H1 (cell line): ENCODE measurements around the gene COPS2. TPM values are rescaled to one million over a fixed set of nuclear protein-coding genes. Genes with fewer than 3 reads are reported as not detected.

Experiments
- CTCF ChIA-PET: fragments of 300-600 bp; sonication (Branson Sonifier 250); formaldehyde crosslinking; loops from one replicate; lab custom pipeline; 2021; ENCODE audit not compliant: partially characterized antibody; lab: Charles Lee
- POLR2A ChIA-PET: fragments of 300-600 bp; sonication (Branson Sonifier 250); formaldehyde crosslinking; loops from one replicate; lab custom pipeline; 2021; ENCODE audit warnings: inconsistent platforms; ENCODE audit not compliant: partially characterized antibody; lab: Charles Lee
- DNase-seq, 2 experiments: peaks; one replicate each; pipeline versions ENCODE4 v3.0.0 to v3.0.0-alpha.2; 2010 to 2022; ENCODE audit warnings: low spot score in 2 of 2, low read depth in 1 of 2, mixed read lengths in 1 of 2
- FAIRE-seq: peaks from 2 replicates; lab custom pipeline; 2011; peaks lifted over from hg19 to GRCh38; lab: Jason Lieb, UNC
- H2AFZ ChIP-seq: 2 replicates; pipeline ENCODE4 v1.8.1; 2012; ENCODE audit warnings: low read length, inconsistent platforms
- H2AK5ac ChIP-seq: 2 replicates; pipeline ENCODE4 v1.6.1; 2013; ENCODE audit warnings: low read depth, low read length
- H2BK120ac ChIP-seq: replicated peaks from 2 replicates; pipeline ENCODE3; 2013; ENCODE audit warnings: low read depth, low read length, inconsistent platforms
- H2BK12ac ChIP-seq: 2 replicates; pipeline ENCODE4 v1.6.1; 2013; ENCODE audit warnings: low read depth, low read length
- H2BK15ac ChIP-seq: 2 replicates; pipeline ENCODE4 v1.6.1; 2013; ENCODE audit warnings: low read length
- H2BK20ac ChIP-seq: 2 replicates; pipeline ENCODE4 v1.6.1; 2013; ENCODE audit warnings: low read length
- H2BK5ac ChIP-seq: 2 replicates; pipeline ENCODE4 v1.6.1; 2013; ENCODE audit warnings: low read depth, low read length
- H3K14ac ChIP-seq: 2 replicates; pipeline ENCODE4 v1.6.1; 2013; ENCODE audit warnings: inconsistent platforms; ENCODE audit not compliant: insufficient read length
- H3K18ac ChIP-seq: 2 replicates; pipeline ENCODE4 v1.6.1; 2013; ENCODE audit warnings: low read length; ENCODE audit errors: extremely low read depth
- H3K23ac ChIP-seq: 2 replicates; pipeline ENCODE4 v1.6.1; 2013; ENCODE audit warnings: inconsistent platforms; ENCODE audit not compliant: insufficient read length
- H3K23me2 ChIP-seq: 2 replicates; pipeline ENCODE4 v1.6.1; 2013; ENCODE audit warnings: low read depth, low read length
- H3K27ac ChIP-seq: 2 replicates; pipeline ENCODE4 v1.6.1; 2011; ENCODE audit warnings: low read depth, low read length, inconsistent platforms
- H3K27me3 ChIP-seq, 4 experiments: replicated peaks in 1 of 4; 1 replicate in 1 of 4; 2 replicates in 3 of 4; pipeline versions ENCODE4 v1.6.1 to v1.8.1; 2011 to 2013; ENCODE audit warnings: low read length in 3 of 4, mild to moderate bottlenecking in 3 of 4, inconsistent platforms in 2 of 4, mixed read lengths in 2 of 4, moderate library complexity in 1 of 4; ENCODE audit not compliant: control insufficient read depth in 3 of 4, insufficient read depth in 3 of 4; ENCODE audit errors: extremely low read depth in 1 of 4
- H3K36me3 ChIP-seq, 4 experiments: 2 replicates each; pipeline versions ENCODE4 v1.6.1 to v1.8.1; 2011 to 2013; ENCODE audit warnings: mild to moderate bottlenecking in 4 of 4, low read length in 3 of 4, moderate library complexity in 2 of 4, control low read depth in 1 of 4, inconsistent platforms in 1 of 4; ENCODE audit not compliant: insufficient read depth in 4 of 4, control insufficient read depth in 2 of 4
- H3K4ac ChIP-seq: replicated peaks from 2 replicates; pipeline ENCODE3; 2013; ENCODE audit warnings: low read length, low read depth, mixed read lengths, inconsistent platforms; ENCODE audit not compliant: insufficient read length
- H3K4me1 ChIP-seq, 4 experiments: replicated peaks in 1 of 4; 1 replicate in 1 of 4; 2 replicates in 3 of 4; pipeline versions ENCODE4 v1.6.1 to v1.8.1; 2011 to 2013; ENCODE audit warnings: low read length in 3 of 4, inconsistent platforms in 2 of 4, mixed read lengths in 1 of 4; ENCODE audit not compliant: insufficient read depth in 4 of 4, control insufficient read depth in 3 of 4
- H3K4me2 ChIP-seq, 2 experiments: 2 replicates each; pipeline versions ENCODE4 v1.6.1 to v1.8.1; 2011 to 2013; ENCODE audit warnings: low read depth in 2 of 2, low read length in 2 of 2, control low read depth in 1 of 2, inconsistent platforms in 1 of 2, mild to moderate bottlenecking in 1 of 2; ENCODE audit not compliant: insufficient read depth in 1 of 2
- H3K4me3 ChIP-seq, 4 experiments: fragments of 200-600, 300-600 bp in 1 of 4; sonication (generic), shearing (Covaris generic), sonication (Bioruptor Twin) in 1 of 4; 2 replicates each; pipeline versions ENCODE4 v1.5.1 to v1.8.1; 2011 to 2016; ENCODE audit warnings: low read length in 4 of 4, low read depth in 3 of 4, control low read depth in 2 of 4, inconsistent platforms in 2 of 4, mild to moderate bottlenecking in 2 of 4, mixed read lengths in 1 of 4, moderate library complexity in 1 of 4; ENCODE audit not compliant: insufficient read depth in 2 of 4; ENCODE audit errors: extremely low read depth in 1 of 4
- H3K56ac ChIP-seq: replicated peaks from 2 replicates; pipeline ENCODE3; 2013; ENCODE audit warnings: low read depth, mild to moderate bottlenecking, mixed read lengths, low read length, inconsistent platforms; ENCODE audit not compliant: insufficient read length
- H3K79me1 ChIP-seq: 2 replicates; pipeline ENCODE4 v1.6.1; 2013; ENCODE audit warnings: low read depth, low read length, control low read depth
- H3K79me2 ChIP-seq, 2 experiments: 2 replicates each; pipeline versions ENCODE4 v1.6.1 to v1.8.1; 2012 to 2013; ENCODE audit warnings: low read length in 2 of 2, mild to moderate bottlenecking in 2 of 2, inconsistent platforms in 1 of 2; ENCODE audit not compliant: insufficient read depth in 2 of 2, control insufficient read depth in 1 of 2
- H3K9ac ChIP-seq, 4 experiments: replicated peaks in 1 of 4; 1 replicate in 1 of 4; 2 replicates in 3 of 4; pipeline versions ENCODE4 v1.6.1 to v1.8.1; 2011 to 2013; ENCODE audit warnings: low read depth in 3 of 4, low read length in 3 of 4, control low read depth in 2 of 4, mild to moderate bottlenecking in 2 of 4, moderate library complexity in 2 of 4, inconsistent platforms in 1 of 4; ENCODE audit errors: extremely low read depth in 1 of 4
- H3K9me3 ChIP-seq, 2 experiments: 2 replicates each; pipeline versions ENCODE4 v1.6.1 to v1.8.1; 2012 to 2013; ENCODE audit warnings: mild to moderate bottlenecking in 2 of 2, moderate library complexity in 2 of 2, control low read depth in 1 of 2, inconsistent platforms in 1 of 2, low read depth in 1 of 2, low read length in 1 of 2, mixed read lengths in 1 of 2; ENCODE audit not compliant: insufficient read depth in 2 of 2
- H4K20me1 ChIP-seq, 2 experiments: replicated peaks in 1 of 2; 2 replicates each; pipeline versions ENCODE3 to v1.8.1; 2011 to 2013; ENCODE audit warnings: inconsistent platforms in 2 of 2, low read length in 2 of 2, mild to moderate bottlenecking in 1 of 2; ENCODE audit not compliant: insufficient read depth in 2 of 2, control insufficient read depth in 1 of 2
- H4K5ac ChIP-seq: 2 replicates; pipeline ENCODE4 v1.6.1; 2013; ENCODE audit warnings: low read length, low read depth, mixed read lengths, inconsistent platforms; ENCODE audit not compliant: insufficient read length
- H4K8ac ChIP-seq: 2 replicates; pipeline ENCODE4 v1.8.0; 2013; ENCODE audit warnings: mild to moderate bottlenecking, moderate library complexity, low read length, inconsistent platforms; ENCODE audit not compliant: insufficient read depth; ENCODE audit errors: extremely low read depth
- H4K91ac ChIP-seq: replicated peaks from 2 replicates; pipeline ENCODE3; 2013; ENCODE audit warnings: low read length, mixed read lengths, inconsistent platforms; ENCODE audit not compliant: insufficient read length
- EP300 ChIP-seq, 2 experiments: IDR thresholded peaks; 1 replicate in 1 of 2; 2 replicates in 1 of 2; pipeline ENCODE4 v1.6.1; 2011 to 2012; ENCODE audit warnings: low read depth in 2 of 2, low read length in 2 of 2, mild to moderate bottlenecking in 2 of 2, borderline replicate concordance in 1 of 2, inconsistent platforms in 1 of 2, moderate library complexity in 1 of 2
- EZH2 ChIP-seq: fragments of 200-600 bp; sonication (generic); IDR thresholded peaks from 2 replicates; pipeline ENCODE4 v1.7.1; 2012; ENCODE audit warnings: low read depth, mild to moderate bottlenecking, moderate library complexity, low read length, inconsistent platforms; ENCODE audit not compliant: severe bottlenecking
- FOSL1 ChIP-seq: IDR thresholded peaks from 2 replicates; pipeline ENCODE4 v1.6.1; 2011; ENCODE audit warnings: mild to moderate bottlenecking, low read depth, low read length, moderate library complexity; ENCODE audit not compliant: insufficient read depth
- KDM4A ChIP-seq: IDR thresholded peaks from one replicate; pipeline ENCODE4 v1.7.1; 2012; ENCODE audit warnings: low read depth, mild to moderate bottlenecking, moderate library complexity, low read length, inconsistent platforms; ENCODE audit not compliant: severe bottlenecking
- POLR2A ChIP-seq, 2 experiments: IDR thresholded peaks; 1 replicate in 1 of 2; 2 replicates in 1 of 2; pipeline ENCODE4 v1.6.1; 2011; ENCODE audit warnings: low read depth in 2 of 2, low read length in 2 of 2, mild to moderate bottlenecking in 2 of 2; ENCODE audit errors: control extremely low read depth in 1 of 2
- RFX5 ChIP-seq: IDR thresholded peaks from 2 replicates; pipeline ENCODE4 v1.6.1; 2011; ENCODE audit warnings: low read depth, low read length, improper control_type of control experiment, borderline replicate concordance
- SIRT6 ChIP-seq: IDR thresholded peaks from one replicate; pipeline ENCODE4 v1.7.1; 2012; ENCODE audit warnings: low read length, inconsistent platforms
- SP2 ChIP-seq: IDR thresholded peaks from 2 replicates; pipeline ENCODE4 v1.6.1; 2012; ENCODE audit warnings: mild to moderate bottlenecking, low read length, inconsistent platforms
- SP4 ChIP-seq: IDR thresholded peaks from 2 replicates; pipeline ENCODE4 v1.6.1; 2012; ENCODE audit warnings: low read length, inconsistent platforms
- SRF ChIP-seq: IDR thresholded peaks from 2 replicates; pipeline ENCODE4 v1.6.1; 2011; ENCODE audit warnings: mild to moderate bottlenecking, low read depth, low read length, moderate library complexity
- TBP ChIP-seq: IDR thresholded peaks from 2 replicates; pipeline ENCODE4 v1.6.1; 2011; ENCODE audit warnings: low read depth, low read length, improper control_type of control experiment
- ZNF274 ChIP-seq: IDR thresholded peaks from 2 replicates; pipeline ENCODE4 v1.7.0; 2012; ENCODE audit warnings: low read length, borderline replicate concordance; ENCODE audit errors: extremely low read depth
- WGBS, 2 experiments: shearing (Covaris generic) in 1 of 2; methylation state at CpG; one replicate each; pipeline versions ENCODE4 v1.1.6 to v1.1.7; 2013 to 2015; ENCODE audit warnings: low lambda C conversion rate in 2 of 2, mixed read lengths in 2 of 2, inconsistent platforms in 1 of 2, low coverage in 1 of 2, missing lambda C conversion rate in 1 of 2; ENCODE audit not compliant: insufficient replicate concordance in 2 of 2, insufficient coverage in 1 of 2, insufficient read length in 1 of 2; ENCODE audit errors: extremely low coverage in 1 of 2, missing lambda C conversion rate in 1 of 2; 5-methylcytosine and 5-hydroxymethylcytosine counted together
- polyA plus RNA-seq, 7 experiments: library from polyadenylated mRNA; depleted of rRNA in 3 of 7; stranded (reverse) in 5 of 7; unstranded in 2 of 7; fragments of >200 nt in 5 of 7; fragments of 200-250 nt in 2 of 7; gene quantifications; 1 replicate in 5 of 7; 2 replicates in 1 of 7; 4 replicates in 1 of 7; pipeline versions ENCODE4 v1.2.1 to v1.2.3, GENCODE V29; 2011 to 2013; ENCODE audit warnings: missing spikeins in 2 of 7, mixed read lengths in 2 of 7
- total RNA-seq: library from RNA; stranded (reverse); fragmentation: NEBNext Ultra II Directional; extraction: Animal tissue kit (Norgen Biotek cat#: 25700); gene quantifications from 2 replicates; pipeline ENCODE4 v1.2.1, GENCODE V29; 2021

COPS2 gene
- total and polyA plus RNA-seq, 2 of the 8 experiments (the other 6 are each of a cell fraction or from before 2014, with no cell fraction given) = 17.7 to 85.1 TPM

GRCh38 chr15:49169880-49170597 lies 14.6 kb upstream of the COPS2 start, which contains the start of gene GALK2:
Gene GALK2, plus strand, starts transcription at chr15:49170247. Its CDS starts 76 bp downstream, at chr15:49170323.
- no peak within 1 kb of the TSS for H2BK15ac ChIP-seq
- ChIA-PET POLR2A (interaction anchor here (0.7 to 3.3 kb wide), 8 partner anchors 10 to 359 kb away, joined by 3 to 17 read pairs (median 4); partner anchors contain the start of genes CEP152, COPS2 and SECISBP2L), CTCF (interaction anchor here (0.7 to 1.2 kb wide), 4 partner anchors 11 to 1766 kb away, joined by 3 to 4 read pairs (median 3); partner anchors contain the start of gene COPS2)
- no peaks in the 10 kb centered on the region for H3K4me1 ChIP-seq
- no peak within 1 kb of the TSS for H2AK5ac ChIP-seq
- H3K4me3 ChIP-seq = peak within 1 kb of the TSS; percentile 67 to 88 (median 78)
- no peak within 1 kb of the TSS; the same call in 1 of the 2 replicates for H2BK5ac ChIP-seq
- no peak within 1 kb of the TSS for H2BK12ac ChIP-seq
- no peaks in the 10 kb centered on the region; a peak in 2 of 7 replicates for H3K27me3 ChIP-seq
- no peak within 1 kb of the TSS for H3K23ac ChIP-seq
- H3K56ac ChIP-seq = no peak within 1 kb of the TSS
- peaks cover 0 to 11% of the 10 kb centered on the region in 2 experiments; a peak in 2 of 4 replicates for H3K79me2 ChIP-seq
- H2BK120ac ChIP-seq = no peak within 1 kb of the TSS
- H4K8ac ChIP-seq = peak within 1 kb of the TSS; percentile 94
- H3K27ac ChIP-seq = peak within 1 kb of the TSS; percentile 51
- no peak within 1 kb of the TSS for H4K91ac ChIP-seq
- H3K23me2 ChIP-seq = no peaks in the 10 kb centered on the region; the same call in 1 of the 2 replicates
- H3K14ac ChIP-seq = no peak within 1 kb of the TSS
- no peak within 1 kb of the TSS for H2BK20ac ChIP-seq
- peaks cover 0 to 3% of the 10 kb centered on the region in 2 experiments; a peak in 1 of 4 replicates for H3K9me3 ChIP-seq
- WGBS, 2 experiments = 7% methylated on average over 30 of the region's 30 CpGs; no CpG with 5 or more reads in 1 of the 2 experiments
- peak within 1 kb of the TSS; percentile 66 to 75 for H3K4me2 ChIP-seq
- no peak within 1 kb of the TSS for H3K4ac ChIP-seq
- peak within 1 kb of the TSS; percentile 97 for H2AFZ ChIP-seq
- peak within 1 kb of the TSS; percentile 78 to 93 (median 80) for H3K9ac ChIP-seq
- H3K79me1 ChIP-seq = no peaks in the 10 kb centered on the region
- no peak within 1 kb of the TSS for H4K5ac ChIP-seq
- H3K36me3 ChIP-seq = no peaks in the 10 kb centered on the region; a peak in 1 of 8 replicates
- H3K18ac ChIP-seq = no peak within 1 kb of the TSS; the same call in 1 of the 2 replicates
- FAIRE-seq = peak; percentile 96
- peak; percentile 87 to 88 for DNase-seq
- no peaks in the 10 kb centered on the region for H4K20me1 ChIP-seq
- no peak for TF ChIP-seq RFX5
- TF ChIP-seq TBP = peak; percentile 50; the same call in 1 of the 2 replicates
- TF ChIP-seq KDM4A = peak; percentile 56
- no peak for TF ChIP-seq ZNF274
- peak in 1 of 2 experiments; percentile 50; a peak in 1 of 3 replicates for TF ChIP-seq EP300 (IDR thresholded peaks at IDR 0.05; ENCODE audit: borderline replicate concordance in 1 of 2, low read depth in 2 of 2, low read length in 2 of 2)
- TF ChIP-seq SRF = no peak
- no peak for TF ChIP-seq SP2
- peak; percentile 50 to 79 for TF ChIP-seq POLR2A (IDR thresholded peaks at IDR 0.05; ENCODE audit: control extremely low read depth in 1 of 2, low read depth in 2 of 2, low read length in 2 of 2)
- TF ChIP-seq SP4 = peak; percentile 64; the same call in 1 of the 2 replicates
- TF ChIP-seq EZH2 = no peak
- TF ChIP-seq SIRT6 = no peak
- no peak for TF ChIP-seq FOSL1
